Non-pigmented ciliary epithelial cell (primary cell): Measurements from ENCODE around the gene KAZALD1.

Source experiments
- DNase-seq: peaks from one replicate; pipeline ENCODE4 v3.0.0-alpha.2; 2010; ENCODE audit warnings: low read depth

KAZALD1 gene

DNA sequence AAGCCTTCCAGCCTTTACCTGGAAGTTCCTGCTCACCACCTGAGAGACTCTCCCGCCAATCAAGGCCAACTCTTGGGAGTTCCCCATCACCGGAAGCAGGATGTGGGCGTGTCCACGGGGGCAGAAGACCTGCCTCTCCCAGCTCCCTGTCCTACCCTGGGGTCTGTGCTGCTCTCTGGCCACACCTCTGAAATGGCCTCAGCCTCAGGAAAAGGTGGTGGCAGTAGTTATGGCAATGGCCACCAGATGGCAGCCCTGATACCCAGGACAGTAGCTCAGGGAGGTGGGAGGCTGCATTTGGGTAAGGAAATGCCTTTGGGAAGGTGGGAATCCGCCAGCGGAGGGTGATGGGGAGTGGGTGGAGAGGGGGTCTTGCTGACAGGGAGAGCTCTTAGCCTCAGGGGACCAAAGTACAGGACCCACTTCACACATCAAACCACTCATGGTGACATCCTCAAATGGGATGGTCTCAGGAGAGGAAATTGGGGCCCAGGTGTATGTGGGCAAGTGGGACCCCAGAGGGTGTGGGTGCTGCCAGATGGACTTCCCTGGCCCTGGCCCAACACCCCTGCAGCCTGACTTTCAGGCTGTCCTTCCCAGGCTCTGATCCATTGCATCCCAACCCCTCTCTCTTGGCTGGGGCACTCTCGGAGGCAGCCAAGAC, 33.9 kb downstream of the KAZALD1 start:
- DNase-seq: no peak

DNA sequence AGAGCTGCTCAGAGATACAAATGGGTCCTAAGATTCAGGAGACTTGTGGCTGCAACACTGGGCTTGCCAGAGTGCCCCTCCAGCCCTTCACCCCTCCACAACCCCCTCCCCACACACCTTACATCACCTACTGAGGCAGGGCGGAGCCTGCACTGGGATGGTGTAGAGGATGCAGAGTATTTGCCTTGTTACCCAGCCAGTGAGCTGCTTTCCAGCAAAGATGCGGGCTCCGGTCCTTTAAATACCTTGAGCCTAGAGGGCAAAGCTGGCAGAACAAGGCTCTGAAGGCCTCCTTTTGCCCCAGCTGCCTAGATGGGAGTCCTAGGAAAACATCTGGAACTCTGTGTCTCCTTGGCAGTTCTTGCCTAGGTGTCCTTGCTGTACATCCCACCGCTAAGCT, 34.6 kb downstream of the KAZALD1 start:
- DNase-seq: no peak

DNA sequence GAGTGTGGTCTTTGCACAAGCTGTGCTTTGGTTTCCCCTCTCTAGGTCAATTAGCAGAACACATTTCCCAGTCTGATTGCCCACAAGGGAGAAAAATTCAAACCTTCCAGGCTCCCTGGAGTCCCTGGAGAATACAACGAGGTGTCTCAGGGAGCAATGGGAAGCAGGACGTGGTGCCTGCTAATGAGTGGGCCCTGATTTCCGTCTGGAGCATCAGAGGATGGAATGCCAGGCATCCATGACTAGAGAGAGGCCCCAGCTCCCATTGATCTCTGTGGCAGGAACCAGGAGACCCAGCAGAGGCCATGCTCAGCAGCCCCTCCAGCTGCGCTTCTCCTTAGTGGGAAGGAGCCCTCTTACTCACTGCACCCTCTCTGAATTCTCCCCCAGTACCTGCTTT, 36.1 kb downstream of the KAZALD1 start:
- no peak for DNase-seq

DNA sequence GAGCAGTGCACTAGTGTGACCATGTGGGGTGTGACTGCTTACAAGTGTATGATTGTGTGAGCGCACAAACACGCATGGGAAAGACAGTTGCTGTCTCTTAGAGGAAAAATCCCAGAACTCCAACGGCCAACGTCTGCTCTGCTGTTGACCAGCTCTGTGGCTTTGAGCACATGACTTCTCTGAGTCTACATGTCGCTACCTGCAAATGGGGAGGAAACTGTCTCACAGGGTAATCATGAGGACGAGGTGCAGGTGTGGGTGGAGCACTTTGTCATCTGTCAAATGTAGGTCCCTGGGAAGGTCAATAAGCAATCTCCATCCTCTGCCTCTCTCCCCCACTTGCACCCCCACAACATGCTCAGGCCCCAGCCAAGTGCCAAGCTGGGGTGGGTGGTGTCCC, 38.1 kb downstream of the KAZALD1 start:
- no peak for DNase-seq

DNA sequence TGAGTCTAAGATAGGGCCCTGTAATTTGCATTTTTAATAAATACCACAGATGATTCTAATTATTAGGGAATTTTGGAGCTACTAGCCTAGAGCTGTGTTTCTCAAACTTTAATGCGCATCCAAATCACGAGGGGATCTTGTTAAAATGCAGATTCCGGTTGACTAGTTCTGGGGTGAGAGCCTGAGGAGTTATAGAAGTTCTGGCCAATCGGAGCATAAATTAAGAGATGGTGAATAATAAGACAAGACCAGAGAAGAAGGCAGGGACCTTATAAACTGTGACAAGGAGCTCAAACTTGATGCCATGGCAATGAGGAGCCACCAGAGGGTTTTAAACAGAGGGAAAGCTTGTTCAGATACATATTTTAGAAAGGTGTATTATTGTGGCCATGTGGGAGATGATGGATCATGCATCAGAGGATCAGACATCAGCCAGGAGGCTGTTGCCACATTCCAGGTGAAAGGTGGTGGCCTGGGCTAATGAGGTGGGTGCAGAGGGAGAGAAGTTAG, 39.6 kb downstream of the KAZALD1 start:
- no peak for DNase-seq

DNA sequence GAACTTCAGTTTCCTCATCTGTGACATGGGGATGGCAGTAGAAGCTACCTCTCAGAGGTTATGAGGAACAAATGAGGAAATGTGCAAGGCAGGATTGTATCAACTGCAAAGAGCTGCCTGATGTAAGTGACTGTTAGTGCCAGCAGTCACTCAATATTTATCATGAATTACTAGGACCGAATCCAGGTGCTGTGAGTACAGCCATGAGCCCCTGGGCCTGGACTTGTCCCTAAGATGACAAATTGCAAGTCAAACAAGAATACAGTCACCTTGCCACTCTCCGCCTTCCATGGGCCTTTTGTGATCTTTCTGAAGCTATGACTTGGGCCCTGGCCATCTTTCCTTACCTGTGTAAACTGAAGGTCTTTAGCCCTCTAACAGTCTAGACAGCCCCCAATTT, 41.6 kb downstream of the KAZALD1 start:
- no peak for DNase-seq

DNA sequence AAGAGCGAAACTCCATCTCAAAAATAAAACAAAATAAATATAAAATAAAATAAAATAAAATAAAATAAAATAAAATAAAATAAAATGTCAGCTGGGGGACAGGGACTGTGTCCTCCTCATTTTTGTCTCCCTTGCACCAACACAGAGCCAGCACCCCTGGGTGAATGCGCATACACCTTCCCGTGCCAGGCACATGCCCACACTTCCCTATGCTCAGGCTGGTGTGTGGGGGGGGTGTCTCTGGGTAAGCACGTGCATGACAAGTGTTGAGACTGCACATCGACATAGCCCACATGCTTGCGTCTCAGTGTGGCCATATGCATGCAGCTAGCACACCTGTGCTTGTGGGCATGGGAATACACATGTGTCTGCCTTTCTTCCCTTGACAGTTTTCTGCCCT, 44.6 kb downstream of the KAZALD1 start:
- no peak for DNase-seq

DNA sequence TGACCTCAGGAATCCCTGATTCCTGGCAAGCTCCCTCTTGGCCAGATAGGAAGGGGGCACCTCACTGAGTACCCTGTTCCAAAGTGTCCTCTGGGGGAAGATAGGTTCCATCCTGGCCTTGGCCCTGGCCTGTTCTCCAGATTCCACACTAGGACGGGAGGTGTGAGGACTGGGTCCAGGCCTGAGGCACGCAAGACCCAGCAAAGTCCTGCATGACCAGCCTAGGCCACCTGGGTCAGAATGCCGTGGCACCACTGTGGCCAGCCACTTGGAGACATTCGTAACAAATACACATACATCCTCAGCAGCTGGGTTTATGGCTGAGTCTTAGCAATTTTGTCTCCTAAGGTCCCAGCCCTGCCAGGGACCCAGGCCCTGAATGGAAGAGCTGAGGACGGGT, 46.0 kb downstream of the KAZALD1 start:
- no peak for DNase-seq

DNA sequence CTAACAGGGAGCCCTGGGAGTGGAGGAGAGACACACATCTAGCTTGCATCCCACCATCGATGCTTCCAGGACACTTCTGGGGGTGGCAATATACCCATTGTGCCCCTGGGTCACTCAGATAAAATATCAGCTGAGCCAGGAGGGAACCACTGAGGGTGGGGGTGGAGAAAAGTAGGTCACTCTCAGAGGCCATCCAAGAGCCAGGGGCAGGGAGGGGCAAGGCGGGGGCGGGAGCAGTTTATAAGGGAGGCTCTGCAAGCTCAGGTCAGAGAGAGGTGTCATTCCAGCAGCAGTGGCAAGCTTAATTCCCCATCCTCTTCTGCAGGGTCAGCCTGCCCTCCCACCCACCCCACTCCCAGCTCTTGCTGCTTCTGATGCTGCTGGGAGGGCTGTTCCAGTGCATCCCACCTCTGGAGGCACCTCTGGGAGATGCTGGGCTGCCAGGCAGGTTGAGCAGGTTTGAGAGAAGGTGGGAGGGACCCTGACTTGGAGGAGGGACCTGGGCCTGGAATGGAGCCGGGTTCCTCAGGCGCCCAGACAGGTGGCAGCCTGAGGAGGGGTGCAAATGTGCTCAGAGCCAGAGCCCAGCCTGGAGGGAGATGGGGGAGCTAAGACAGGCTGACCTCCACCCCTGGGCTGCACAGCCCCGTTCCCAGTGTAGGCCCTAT, 49.2 kb downstream of the KAZALD1 start:
- DNase-seq: no peak

DNA sequence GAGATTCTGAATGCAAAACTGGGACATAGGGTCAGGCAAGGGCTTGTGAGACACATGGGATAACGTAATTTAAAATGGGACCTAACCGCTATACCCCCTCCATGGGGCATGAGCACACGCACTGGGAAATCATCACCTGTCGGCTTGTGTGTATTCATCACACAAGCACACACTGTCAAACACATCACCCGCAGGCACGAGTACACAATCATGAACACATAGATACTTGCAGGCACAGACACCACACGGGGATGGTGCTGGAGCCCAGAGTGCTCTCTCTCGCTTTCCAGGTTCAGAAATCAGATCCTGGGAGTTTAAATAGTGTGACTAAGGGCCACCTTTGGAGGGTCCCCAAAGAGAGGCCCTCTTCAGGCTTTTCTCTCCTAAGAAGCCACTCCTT, 49.8 kb downstream of the KAZALD1 start:
- DNase-seq: no peak

DNA sequence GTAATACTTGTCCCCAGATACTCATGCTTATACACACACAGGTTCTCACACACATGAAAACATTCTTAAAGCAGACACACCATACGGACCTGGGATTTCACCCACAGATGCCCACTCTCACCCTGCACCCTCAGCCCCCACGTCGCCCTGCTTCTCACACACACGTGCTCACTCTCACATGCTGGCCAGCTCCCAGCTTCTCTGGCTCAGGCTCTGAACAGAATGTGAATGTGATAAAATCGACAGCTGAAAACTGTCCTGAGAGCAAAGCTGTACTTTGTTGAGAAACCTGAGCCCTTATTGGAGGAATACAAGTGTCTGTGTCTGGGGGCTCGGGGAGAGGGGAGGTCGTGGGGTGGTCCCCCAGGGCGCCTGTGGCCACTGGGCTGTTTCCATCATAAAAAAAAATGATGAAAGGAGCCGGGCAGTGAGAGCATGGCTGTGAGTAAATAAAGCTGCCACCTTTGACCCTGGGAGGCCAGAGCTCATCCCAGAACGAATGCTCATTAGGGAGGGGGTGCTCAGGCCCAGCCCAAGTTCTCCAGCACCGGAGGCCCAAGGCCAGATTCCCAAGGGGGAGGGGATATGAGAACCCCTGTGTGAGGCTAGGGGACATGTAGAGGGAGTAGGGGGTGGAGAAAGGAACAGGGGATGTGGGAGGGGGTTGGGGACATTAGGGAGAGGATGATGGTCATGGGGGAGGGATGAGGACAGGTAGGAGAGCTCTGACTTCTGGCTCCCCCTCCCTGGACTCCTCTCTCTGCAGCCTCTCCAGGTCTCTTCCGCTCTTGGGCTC, 51.2 kb downstream of the KAZALD1 start:
- DNase-seq: no peak

DNA sequence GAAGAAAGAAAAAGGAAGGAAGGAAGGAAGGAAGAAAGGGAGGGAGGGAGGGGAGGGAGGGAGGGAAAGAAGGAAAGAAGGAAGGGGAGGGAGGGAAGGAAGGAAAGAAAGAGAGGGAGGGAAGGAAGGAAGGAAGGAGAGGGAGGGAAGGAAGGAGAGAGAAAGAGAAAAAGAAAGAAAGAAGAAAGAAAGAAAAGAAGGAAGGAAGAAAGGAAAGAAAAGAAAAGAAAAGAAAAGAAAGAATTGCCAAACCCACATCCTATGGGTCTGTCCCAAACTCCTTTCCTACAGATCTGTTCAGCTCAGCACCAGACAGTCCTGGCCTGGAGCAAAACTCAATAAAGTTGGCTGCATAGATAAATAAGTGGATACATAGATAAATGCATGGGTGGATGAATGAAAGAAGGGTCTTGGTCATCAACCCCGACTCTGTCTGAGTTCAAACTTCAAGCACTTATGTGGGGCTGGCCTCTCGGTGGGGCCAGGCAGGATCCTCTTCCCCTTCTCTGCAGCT, 52.2 kb downstream of the KAZALD1 start:
- no peak for DNase-seq

DNA sequence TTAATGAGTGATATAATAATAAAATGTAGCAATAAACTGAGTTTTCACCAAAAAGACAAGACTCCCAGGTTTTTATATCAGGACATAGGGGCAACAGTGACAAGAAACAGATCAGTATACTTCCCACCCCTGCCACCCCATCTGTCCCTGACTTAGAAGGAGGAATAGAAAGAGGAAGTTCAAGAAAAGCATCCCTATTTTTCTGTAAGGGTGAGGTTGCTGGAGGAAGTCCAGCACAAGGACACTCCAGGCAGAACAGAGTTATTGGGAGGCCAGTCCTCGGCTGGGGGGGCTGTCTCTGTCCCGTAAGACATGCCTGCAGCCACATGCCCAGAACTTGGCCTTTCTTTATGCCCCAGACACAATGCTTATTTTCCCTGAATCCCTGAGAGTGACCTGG, 52.9 kb downstream of the KAZALD1 start:
- no peak for DNase-seq
